NCI-H2029 (cell line): ENCODE measurements around the gene KIAA0586.
"Not testable (repeated sequence)": the region's sequence is repeated elsewhere in the genome, so short reads cannot be mapped to it uniquely, and the experiment has no call there.

Experiments
- DNase-seq: peaks from one replicate; lab custom pipeline; 2025; lab: John Stamatoyannopoulos, UW

The KIAA0586 gene

GRCh38 chr14:58464652-58465051 lies 37.1 kb downstream of the KIAA0586 start:
- no peak for DNase-seq

DNA sequence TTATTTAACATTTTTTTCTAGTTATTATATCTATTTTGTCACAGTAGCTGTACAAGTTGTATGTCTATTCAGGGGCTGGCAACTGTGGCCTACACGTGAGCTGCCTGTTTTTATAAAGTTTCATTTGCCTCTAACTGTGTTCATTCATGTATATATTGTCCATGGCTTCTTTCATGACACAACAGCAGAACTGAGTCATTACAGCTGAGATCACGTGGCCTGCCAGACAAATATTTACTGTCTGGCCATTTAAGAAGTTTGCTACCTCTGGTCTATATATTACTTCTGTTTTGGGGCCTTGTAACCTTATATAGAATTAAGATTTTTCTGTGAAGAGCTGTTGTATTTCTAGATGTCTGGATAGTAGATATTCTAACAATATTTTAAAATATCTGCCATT lies 37.9 kb downstream of the KIAA0586 start:
- DNase-seq, result no peak

- DNase-seq, result no peak
Measured at GRCh38 chr14:58466459-58466858, 38.9 kb downstream of the KIAA0586 start.

- no peak for DNase-seq
Measured at GRCh38 chr14:58467575-58467974, 40.1 kb downstream of the KIAA0586 start.

DNA sequence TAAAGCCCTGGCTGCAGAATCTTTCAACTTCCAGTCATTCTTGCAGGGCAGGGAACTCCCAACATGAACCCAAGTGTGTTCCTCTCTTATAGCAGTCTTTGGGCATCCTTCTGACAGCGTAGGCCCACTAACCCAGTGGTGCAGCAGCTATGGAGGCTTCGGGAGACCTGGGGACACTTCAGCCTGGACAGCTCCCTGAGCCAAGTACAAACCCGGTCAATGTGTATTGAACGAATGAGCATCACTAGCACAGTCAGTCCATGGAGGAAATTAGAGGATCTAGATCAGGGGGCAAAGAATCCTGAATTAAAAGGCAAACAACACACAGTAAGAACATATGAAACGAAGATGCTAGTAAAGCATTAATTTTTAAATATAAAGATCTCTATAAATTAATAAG lies 41.8 kb downstream of the KIAA0586 start:
- DNase-seq, result no peak

DNA sequence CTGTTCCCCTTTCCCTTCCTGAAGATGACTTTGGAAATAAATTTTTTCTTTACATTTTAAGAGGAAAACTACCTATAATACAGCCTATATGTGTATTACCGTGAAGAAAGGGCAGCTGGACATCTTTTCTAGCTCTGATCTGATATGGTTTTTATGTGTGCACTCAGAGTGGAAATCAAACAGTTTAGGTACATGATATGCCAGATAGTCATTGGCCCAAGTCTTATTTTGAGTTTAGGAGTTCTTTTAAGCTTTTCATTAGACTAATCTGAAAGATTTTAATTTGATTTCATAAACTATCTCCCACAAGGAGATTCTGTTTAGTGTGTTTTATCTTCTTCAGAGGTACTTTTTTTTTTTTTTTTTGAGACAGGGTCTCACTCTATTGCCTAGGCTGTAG lies 48.8 kb downstream of the KIAA0586 start:
- DNase-seq, result no peak

DNA sequence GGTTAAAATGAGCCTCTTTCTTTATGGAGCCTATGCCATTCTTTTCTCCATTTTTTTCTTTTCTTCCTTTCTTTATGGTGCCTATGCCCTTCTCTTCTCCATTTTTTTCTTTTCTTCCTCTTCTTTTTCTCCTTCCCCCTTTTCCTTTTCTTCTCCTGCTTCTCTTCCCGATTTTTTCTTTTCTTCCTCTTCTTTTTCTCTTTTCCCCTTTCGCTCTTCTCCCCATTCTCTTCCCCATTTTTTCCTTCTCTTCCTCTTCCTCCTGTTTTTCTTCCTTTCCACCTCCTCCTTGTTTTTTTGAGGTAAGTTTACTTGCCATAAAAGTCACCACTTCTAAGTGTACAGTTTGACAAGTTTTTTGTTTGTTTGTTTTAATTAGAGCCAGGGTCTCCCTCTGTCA lies 50.1 kb downstream of the KIAA0586 start:
- DNase-seq, result no peak

- not testable (repeated sequence) for DNase-seq
Measured at GRCh38 chr14:58478329-58478728, 50.8 kb downstream of the KIAA0586 start.

- no peak for DNase-seq
Measured at GRCh38 chr14:58479975-58480374, 52.5 kb downstream of the KIAA0586 start.

- no peak for DNase-seq
Measured at GRCh38 chr14:58484176-58484575, 56.7 kb downstream of the KIAA0586 start.

GRCh38 chr14:58488550-58488949 lies 61.0 kb downstream of the KIAA0586 start:
- DNase-seq, result no peak

DNA sequence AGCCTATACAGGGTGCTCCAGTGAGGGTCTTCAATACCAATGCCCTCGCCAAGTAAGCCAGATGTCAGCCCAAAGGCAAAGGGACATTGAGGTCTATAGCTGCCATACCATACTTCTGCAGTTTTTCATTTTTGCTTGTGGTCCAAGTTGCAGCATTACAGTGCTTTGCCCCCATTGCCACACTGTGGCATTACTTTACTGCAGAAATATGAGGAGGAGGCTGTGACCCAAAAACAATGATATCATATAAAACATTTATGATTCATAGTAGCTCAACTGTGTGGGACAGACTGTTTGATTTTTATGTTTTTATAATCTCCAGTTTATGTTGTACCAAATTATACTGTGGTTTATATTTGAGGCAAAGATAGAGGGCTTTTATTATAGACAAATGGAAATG lies 64.1 kb downstream of the KIAA0586 start:
- no peak for DNase-seq

DNA sequence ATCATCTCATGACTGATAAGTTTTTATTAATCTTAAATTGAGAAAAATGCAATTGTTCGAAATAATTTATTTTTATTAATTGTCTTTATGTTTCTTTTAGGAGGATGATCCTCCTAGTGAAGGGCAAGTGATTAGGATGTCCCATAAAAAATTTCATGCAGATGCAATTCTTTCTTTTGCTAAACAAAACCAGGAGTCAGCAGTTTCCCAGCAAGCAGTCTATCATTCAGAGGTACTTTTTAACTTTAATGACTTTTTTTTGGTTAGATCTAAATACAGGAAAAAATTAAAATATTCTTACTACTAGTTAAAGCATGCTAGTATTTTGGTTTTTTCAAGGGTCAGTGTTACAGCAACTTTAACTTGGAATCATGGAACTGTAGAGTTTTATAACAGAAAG lies 64.5 kb downstream of the KIAA0586 start:
- no peak for DNase-seq

GRCh38 chr14:58501214-58501816 lies 73.8 kb downstream of the KIAA0586 start:
- DNase-seq, result peak; percentile 69

GRCh38 chr14:58513272-58513671 lies 85.8 kb downstream of the KIAA0586 start:
- DNase-seq, result no peak

DNA sequence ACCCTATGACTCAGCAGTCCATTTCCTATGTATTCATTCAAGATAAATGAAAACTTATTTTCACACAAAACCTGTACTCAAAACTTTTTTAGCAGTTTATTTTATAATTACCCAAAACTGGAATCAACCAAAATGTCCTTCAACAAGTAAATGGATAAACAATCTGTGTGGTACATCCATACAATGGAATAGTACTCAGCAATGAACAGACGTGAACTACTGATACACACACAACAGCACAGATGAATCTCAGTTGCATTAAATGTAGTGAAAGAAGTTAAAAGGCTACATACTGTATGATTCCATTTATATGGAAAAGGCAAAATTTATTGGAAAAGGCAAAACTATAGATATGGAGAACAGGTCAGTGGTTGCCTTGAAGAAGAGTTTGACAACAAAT lies 90.1 kb downstream of the KIAA0586 start:
- no peak for DNase-seq

DNA sequence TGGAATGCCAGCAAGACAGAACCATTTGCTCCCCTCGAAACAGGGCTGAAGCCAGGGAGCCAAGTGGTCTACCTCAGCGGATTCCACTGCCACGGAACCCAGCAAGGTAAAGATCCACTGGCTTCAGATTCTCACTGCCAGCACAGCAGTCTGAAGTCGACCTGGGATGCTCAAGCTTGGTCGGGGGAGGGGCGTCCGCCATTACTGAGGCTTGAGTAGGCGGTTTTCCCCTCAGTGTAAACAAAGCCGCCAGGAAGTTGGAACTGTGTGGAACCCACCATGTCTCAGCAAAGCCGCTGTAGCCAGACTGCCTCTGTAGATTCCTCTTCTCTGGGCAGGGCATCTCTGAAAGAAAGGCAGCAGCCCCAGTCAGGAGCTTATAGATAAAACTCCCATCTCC lies 98.2 kb downstream of the KIAA0586 start:
- DNase-seq, result not testable (repeated sequence)

GRCh38 chr14:58533446-58533845 lies 105.9 kb downstream of the KIAA0586 start:
- no peak for DNase-seq

DNA sequence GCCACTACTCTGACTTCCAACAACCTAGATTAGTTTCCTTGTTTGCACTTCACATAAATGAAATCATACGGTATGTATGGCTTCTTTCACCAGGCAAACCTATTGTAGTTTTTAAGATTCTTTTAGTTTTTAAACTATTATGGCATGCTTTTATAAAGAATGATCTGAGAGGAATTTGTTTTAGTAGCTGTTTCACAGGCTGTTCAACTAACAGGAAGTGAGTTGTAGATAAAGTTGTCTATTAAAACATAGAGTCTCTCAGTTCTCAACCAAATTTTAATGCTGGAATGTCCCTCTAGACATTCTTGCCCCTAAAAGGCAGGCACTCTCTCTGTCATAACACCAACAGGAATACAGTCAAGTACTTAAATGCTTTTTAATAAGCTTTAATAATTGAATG lies 107.5 kb downstream of the KIAA0586 start:
- no peak for DNase-seq

DNA sequence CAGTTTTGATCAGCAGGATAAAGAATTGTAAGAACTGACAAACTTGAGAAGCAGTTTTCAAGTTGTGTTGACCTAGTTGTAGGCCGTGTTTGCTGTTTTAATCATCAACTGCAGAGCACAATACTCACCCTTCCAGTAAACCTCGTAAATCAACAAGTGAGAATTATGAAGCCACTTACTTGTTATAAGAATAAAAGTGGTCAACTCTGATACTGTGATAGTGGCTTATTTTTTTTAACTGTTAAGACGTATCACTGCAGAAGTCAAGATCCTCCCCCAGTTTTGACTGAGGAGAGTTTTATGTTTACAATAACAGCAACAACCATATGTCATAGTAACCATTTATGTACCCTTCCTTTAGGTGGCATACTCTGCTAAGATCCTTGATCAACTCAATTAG lies 109.5 kb downstream of the KIAA0586 start:
- no peak for DNase-seq

GRCh38 chr14:58540749-58541632 lies 113.5 kb downstream of the KIAA0586 start:
- DNase-seq, result no peak

GRCh38 chr14:58541633-58542022 lies 114.1 kb downstream of the KIAA0586 start:
- DNase-seq, result no peak

DNA sequence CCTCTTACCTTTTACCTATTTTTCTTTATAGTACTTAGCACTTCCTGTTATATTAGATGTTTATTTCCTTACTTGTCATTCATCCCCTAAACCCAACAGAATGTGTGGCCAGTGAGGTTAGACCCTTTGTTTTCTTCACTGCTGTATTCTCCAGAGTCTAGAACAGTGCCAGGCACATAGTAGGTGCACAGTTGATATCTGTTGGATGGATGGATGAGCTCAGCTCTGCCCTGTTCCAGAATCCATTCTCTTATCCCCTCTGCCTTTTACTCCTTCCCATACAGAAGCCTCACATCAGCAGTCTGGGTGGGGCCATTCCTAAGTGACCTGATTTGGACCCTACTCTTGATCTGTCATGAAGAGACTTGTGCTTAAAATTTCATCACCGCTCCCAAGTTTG lies 115.7 kb downstream of the KIAA0586 start:
- DNase-seq, result no peak

DNA sequence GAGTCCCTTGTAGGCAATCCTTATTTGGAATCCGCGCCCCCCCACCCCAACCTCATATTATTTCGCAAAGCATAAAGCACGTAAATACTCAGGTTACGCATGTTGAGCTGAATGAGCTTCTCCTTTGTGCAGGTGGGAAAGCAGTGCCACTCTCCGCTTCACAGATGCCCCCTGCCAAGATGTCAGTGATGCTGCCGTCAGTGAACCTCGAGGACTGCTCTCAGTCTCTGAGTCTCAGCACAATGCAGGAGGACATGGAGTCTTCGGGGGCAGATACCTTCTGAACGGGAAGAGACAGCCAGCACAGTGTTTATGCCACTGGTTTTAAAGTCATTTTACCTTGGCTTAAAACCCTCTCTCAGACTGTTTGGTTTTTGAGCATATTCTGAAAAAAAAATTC lies 120.1 kb downstream of the KIAA0586 start:
- no peak for DNase-seq
